GM23248 (cell line): ENCODE data around the gene BMP5.

Experiments
- EZH2 ChIP-seq: fragments of 200-600 bp; sonication (generic); IDR thresholded peaks from 2 replicates; pipeline ENCODE4 v1.6.1; 2018; ENCODE audit warnings: antibody characterized with exemption, mild to moderate bottlenecking; ENCODE audit not compliant: insufficient read depth, poor library complexity, severe bottlenecking
- EZH2phosphoT487 ChIP-seq: fragments of 200-600 bp; sonication (generic); IDR thresholded peaks from 2 replicates; pipeline ENCODE4 v1.6.1; 2018; ENCODE audit warnings: antibody characterized with exemption, moderate library complexity, mild to moderate bottlenecking, low read depth; ENCODE audit not compliant: insufficient read depth

- TF ChIP-seq EZH2 (no peak), EZH2phosphoT487 (no peak)
These were observed 38.4 kb downstream of the BMP5 start for GRCh38 chr6:55836945-55837344.
